IMR-90 (cell line): ENCODE measurements around the gene SPDEF. TPM values are rescaled to one million over a fixed set of nuclear protein-coding genes. Genes with fewer than 3 reads are reported as not detected.

Source experiments
- ATAC-seq: fragments of 200-7000 bp; cut with Tn5 transposase; 2 replicates; pipeline ENCODE4 v1.9.1; 2020; ENCODE audit warnings: low read depth, mild to moderate bottlenecking, moderate library complexity
- BruUV-seq: library from RNA; stranded (reverse); fragments of 400-500 nt; replicated peaks from 2 replicates; lab custom pipeline; 2021; lab: Mats Ljungman, UMichigan
- CTCF ChIA-PET: fragments of 300-600 bp; formaldehyde crosslinking; extraction: SDS; loops from one replicate; lab custom pipeline; 2021; ENCODE audit warnings: antibody characterized with exemption; lab: Yijun Ruan, JAX
- POLR2A ChIA-PET: fragments of 300-600 bp; sonication (Branson Sonifier 250); formaldehyde crosslinking; loops from one replicate; lab custom pipeline; 2022; ENCODE audit warnings: antibody characterized with exemption; ENCODE audit not compliant: unreplicated experiment; lab: Charles Lee
- DNase-seq: peaks from one replicate; pipeline ENCODE4 v3.0.0; 2013
- H2AFZ ChIP-seq: replicated peaks from 2 replicates; pipeline ENCODE3; 2013; ENCODE audit warnings: low read length, mild to moderate bottlenecking; ENCODE audit not compliant: poor library complexity
- H2AK5ac ChIP-seq: 2 replicates; pipeline ENCODE4 v1.6.1; 2013; ENCODE audit warnings: low read depth, low read length, inconsistent platforms
- H2AK9ac ChIP-seq: replicated peaks from 2 replicates; pipeline ENCODE3; 2013; ENCODE audit warnings: mild to moderate bottlenecking, low read depth, low read length, moderate library complexity; ENCODE audit not compliant: poor library complexity
- H2BK120ac ChIP-seq: 2 replicates; pipeline ENCODE4 v1.6.1; 2013; ENCODE audit warnings: low read depth, low read length, inconsistent platforms
- H2BK15ac ChIP-seq: 3 replicates; pipeline ENCODE4 v1.6.1; 2013; ENCODE audit warnings: low read depth, low read length, inconsistent platforms
- H2BK20ac ChIP-seq: 2 replicates; pipeline ENCODE4 v1.6.1; 2013; ENCODE audit warnings: low read depth, mild to moderate bottlenecking, inconsistent platforms, low read length, moderate library complexity
- H2BK5ac ChIP-seq: 2 replicates; pipeline ENCODE4 v1.6.1; 2013; ENCODE audit warnings: mild to moderate bottlenecking, low read depth, low read length, inconsistent platforms; ENCODE audit not compliant: poor library complexity, severe bottlenecking
- H3K14ac ChIP-seq: replicated peaks from 2 replicates; pipeline ENCODE4 v1.6.1; 2013; ENCODE audit warnings: low read depth, low read length, inconsistent platforms
- H3K18ac ChIP-seq: 2 replicates; pipeline ENCODE4 v1.6.1; 2013; ENCODE audit warnings: low read depth, low read length, control low read depth
- H3K23ac ChIP-seq: 2 replicates; pipeline ENCODE4 v1.6.1; 2013; ENCODE audit warnings: low read depth, low read length, inconsistent platforms
- H3K27ac ChIP-seq: 2 replicates; pipeline ENCODE4 v1.5.1; 2013; ENCODE audit warnings: mild to moderate bottlenecking, control low read depth, low read length; ENCODE audit not compliant: insufficient read depth
- H3K27me3 ChIP-seq: 2 replicates; pipeline ENCODE4 v1.6.1; 2013; ENCODE audit warnings: low read length; ENCODE audit not compliant: control insufficient read depth, insufficient read depth
- H3K36me3 ChIP-seq: 2 replicates; pipeline ENCODE4 v1.6.1; 2013; ENCODE audit warnings: low read length, mixed read lengths; ENCODE audit not compliant: control insufficient read depth, insufficient read depth
- H3K4ac ChIP-seq: 2 replicates; pipeline ENCODE4 v1.6.1; 2013; ENCODE audit warnings: low read depth, low read length, inconsistent platforms
- H3K4me1 ChIP-seq: 2 replicates; pipeline ENCODE4 v1.6.1; 2013; ENCODE audit warnings: low read length, mixed read lengths; ENCODE audit not compliant: control insufficient read depth, insufficient read depth
- H3K4me2 ChIP-seq: 2 replicates; pipeline ENCODE4 v1.6.1; 2013; ENCODE audit warnings: low read depth, mild to moderate bottlenecking, control low read depth, low read length, moderate library complexity
- H3K4me3 ChIP-seq: 2 replicates; pipeline ENCODE4 v1.5.1; 2013; ENCODE audit warnings: low read depth, mild to moderate bottlenecking, control low read depth, low read length, moderate library complexity; ENCODE audit not compliant: insufficient read depth
- H3K56ac ChIP-seq: 2 replicates; pipeline ENCODE4 v1.6.1; 2013; ENCODE audit warnings: low read length, inconsistent platforms; ENCODE audit not compliant: insufficient read depth; ENCODE audit errors: extremely low read depth
- H3K79me1 ChIP-seq, 2 experiments: 2 replicates each; pipeline ENCODE4 v1.6.1; 2013; ENCODE audit warnings: low read length in 2 of 2, inconsistent platforms in 1 of 2, low read depth in 1 of 2
- H3K9ac ChIP-seq: 2 replicates; pipeline ENCODE4 v1.6.1; 2013; ENCODE audit warnings: low read depth, low read length, control low read depth
- H3K9me1 ChIP-seq: 2 replicates; pipeline ENCODE4 v1.6.1; 2013; ENCODE audit warnings: low read length, inconsistent platforms; ENCODE audit not compliant: insufficient read depth
- H3K9me3 ChIP-seq: 2 replicates; pipeline ENCODE4 v1.6.1; 2013; ENCODE audit warnings: low read length; ENCODE audit not compliant: control insufficient read depth, insufficient read depth
- H4K20me1 ChIP-seq: 2 replicates; pipeline ENCODE4 v1.6.1; 2013; ENCODE audit warnings: low read length, inconsistent platforms; ENCODE audit not compliant: insufficient read depth
- H4K5ac ChIP-seq: 2 replicates; pipeline ENCODE4 v1.6.1; 2013; ENCODE audit warnings: mild to moderate bottlenecking, low read depth, low read length, control low read depth
- H4K8ac ChIP-seq, 2 experiments: 2 replicates each; pipeline ENCODE4 v1.6.1; 2013; ENCODE audit warnings: low read depth in 2 of 2, low read length in 2 of 2, control low read depth in 1 of 2, inconsistent platforms in 1 of 2
- H4K91ac ChIP-seq: 2 replicates; pipeline ENCODE4 v1.6.1; 2013; ENCODE audit warnings: low read depth, low read length, inconsistent platforms; ENCODE audit not compliant: insufficient read depth
- CEBPB ChIP-seq: IDR thresholded peaks from 2 replicates; pipeline ENCODE4 v1.6.1; 2012; ENCODE audit warnings: low read depth, low read length, improper control_type of control experiment
- CHD1 ChIP-seq: IDR thresholded peaks from 2 replicates; pipeline ENCODE4 v1.6.1; 2012; ENCODE audit warnings: low read depth, low read length, improper control_type of control experiment
- FOS ChIP-seq: fragments of 150-350 bp; IDR thresholded peaks from 2 replicates; pipeline ENCODE4 v1.6.1; 2016; ENCODE audit warnings: low read depth, low read length
- MAFK ChIP-seq: IDR thresholded peaks from 2 replicates; pipeline ENCODE4 v1.6.1; 2012; ENCODE audit warnings: low read depth, low read length, improper control_type of control experiment
- NFE2L2 ChIP-seq: fragments of 150-350 bp; IDR thresholded peaks from 2 replicates; pipeline ENCODE4 v1.6.1; 2016; ENCODE audit warnings: low read depth, mild to moderate bottlenecking, low read length
- POLR2A ChIP-seq: IDR thresholded peaks from 2 replicates; pipeline ENCODE4 v1.6.1; 2012; ENCODE audit warnings: mild to moderate bottlenecking, low read depth, low read length
- RCOR1 ChIP-seq: IDR thresholded peaks from 2 replicates; pipeline ENCODE4 v1.6.1; 2012; ENCODE audit warnings: mild to moderate bottlenecking, low read length, improper control_type of control experiment; ENCODE audit not compliant: insufficient replicate concordance
- RFX5 ChIP-seq: IDR thresholded peaks from 2 replicates; pipeline ENCODE4 v1.8.0; 2012; ENCODE audit warnings: low read depth, mild to moderate bottlenecking, low read length, moderate library complexity
- SMC3 ChIP-seq: fragments of 150-350 bp; IDR thresholded peaks from 2 replicates; pipeline ENCODE4 v1.6.1; 2016; ENCODE audit warnings: low read depth, mild to moderate bottlenecking, antibody characterized with exemption, low read length, moderate library complexity
- WGBS, 2 experiments: methylation state at CpG; one replicate each; pipeline versions ENCODE4 v1.1.5 to v1.1.7; 2013; ENCODE audit warnings: missing lambda C conversion rate in 2 of 2; ENCODE audit not compliant: insufficient read length in 1 of 2; ENCODE audit errors: extremely low coverage in 2 of 2; 5-methylcytosine and 5-hydroxymethylcytosine counted together
- dilution Hi-C: fragments of 300-500 bp; cut with HindIII; formaldehyde crosslinking; loops from one replicate; pipeline ENCODE4 v1.14.3; 2018; ENCODE audit warnings: low sequenced_read_pairs; ENCODE audit not compliant: unreplicated experiment
- in situ Hi-C: fragments of 300-500 bp; cut with MboI; formaldehyde crosslinking; loops from 3 replicates; pipeline ENCODE4 v1.14.3; 2019; ENCODE audit warnings: low sequenced_read_pairs, inconsistent platforms, mixed read lengths
- intact Hi-C: fragments of 100-400 bp; cut with micrococcal nuclease; formaldehyde crosslinking; loops from 2 replicates; pipeline ENCODE4 v1.10.0; 2022
- polyA plus RNA-seq, 3 experiments: library from polyadenylated mRNA; depleted of rRNA; stranded (reverse); fragments of >200 nt; gene quantifications; 2 replicates each; pipeline ENCODE4 v1.2.3, GENCODE V29; 2012; ENCODE audit warnings: low replicate concordance in 1 of 3
- total RNA-seq: library from RNA; depleted of rRNA; stranded (reverse); fragments of >200 nt; gene quantifications from 2 replicates; pipeline ENCODE4 v1.2.3, GENCODE V29; 2012

Gene SPDEF
- total and polyA plus RNA-seq, 2 of the 4 experiments (the other 2 are of a cell fraction): 0.05 TPM; not detected in 1

- dilution Hi-C loops: no loop called here
- Histone ChIP-seq H3K4ac (no peak overlapping the region), H3K36me3 (no peaks in the 10 kb centered on the region), H3K4me3 (no peak overlapping the region), H3K79me1 (no peaks in the 10 kb centered on the region), H3K9me3 (0 out of 2 replicates have a peak, but pooled peaks cover 3% of the 10 kb centered on the region), H4K20me1 (no peaks in the 10 kb centered on the region), H3K4me1 (peaks cover 1% of the 10 kb centered on the region; the same call in 1 of the 2 replicates), H3K9me1 (no peaks in the 10 kb centered on the region), H2AK9ac (no peak overlapping the region), H2AFZ (no peak overlapping the region), H3K14ac (no peak overlapping the region), H2AK5ac (no peak overlapping the region), H2BK20ac (no peak overlapping the region), H3K27ac (no peak overlapping the region), H3K56ac (no peak overlapping the region), H3K23ac (no peak overlapping the region), H3K4me2 (no peak overlapping the region), H4K8ac (no peak overlapping the region), H3K27me3 (peaks cover 33% of the 10 kb centered on the region), H2BK5ac (no peak overlapping the region), H4K5ac (no peak overlapping the region), H2BK15ac (no peak overlapping the region), H2BK120ac (no peak overlapping the region), H4K91ac (no peak overlapping the region), H3K9ac (no peak overlapping the region), H3K18ac (no peak overlapping the region)
- DNase-seq (no peak), ATAC-seq (no peak)
- in situ Hi-C loops: no loop called here
- BruUV-seq: no TSS peak
- 69% methylated on average over 4 of the region's 4 CpGs; no CpG with 5 or more reads in 1 of the 2 experiments for WGBS, 2 experiments
- TF ChIP-seq RCOR1: no peak
- TF ChIP-seq CHD1: no peak
- TF ChIP-seq FOS: no peak
- no peak for TF ChIP-seq SMC3
- TF ChIP-seq NFE2L2: no peak
- TF ChIP-seq CEBPB: no peak
- no peak for TF ChIP-seq RFX5
- no peak for TF ChIP-seq POLR2A
- no peak for TF ChIP-seq MAFK
- POLR2A ChIA-PET: no interaction called here
- intact Hi-C loops: no loop called here
- CTCF ChIA-PET: no interaction called here
Measured at GRCh38 chr6:34510299-34510698, 45.8 kb downstream of the SPDEF start.
